Right kidney (tissue), 9 donors: ENCODE results near the gene NTRK2.

Experiments used
- DNase-seq: peaks from one replicate; pipeline ENCODE4 v3.0.0-alpha.2; 2016
- long read RNA-seq, 8 donors: transcript quantifications; one replicate each; lab custom pipeline, GENCODE V29; 2026

NTRK2 gene
- long read RNA-seq, donor 1, full-length matches to known transcripts, result 16 of 16 reads
- long read RNA-seq, donor 1, partial matches to known transcripts, result 0 of 16 reads
- long read RNA-seq, donor 1, other reads (novel, unspliced or antisense), result 0 of 16 reads
- long read RNA-seq, donor 2, full-length matches to known transcripts, result 6 of 6 reads
- long read RNA-seq, donor 2, partial matches to known transcripts, result 0 of 6 reads
- long read RNA-seq, donor 2, other reads (novel, unspliced or antisense), result 0 of 6 reads
- long read RNA-seq, donor 3, full-length matches to known transcripts, result 4 of 28 reads
- long read RNA-seq, donor 3, partial matches to known transcripts, result 24 of 28 reads
- long read RNA-seq, donor 3, other reads (novel, unspliced or antisense), result 0 of 28 reads
- long read RNA-seq, donor 4, full-length matches to known transcripts, result 12 of 12 reads
- long read RNA-seq, donor 4, partial matches to known transcripts, result 0 of 12 reads
- long read RNA-seq, donor 4, other reads (novel, unspliced or antisense), result 0 of 12 reads
- long read RNA-seq, donor 5, full-length matches to known transcripts, result 9 of 48 reads
- long read RNA-seq, donor 5, partial matches to known transcripts, result 39 of 48 reads
- long read RNA-seq, donor 5, other reads (novel, unspliced or antisense), result 0 of 48 reads
- long read RNA-seq, donor 6, full-length matches to known transcripts, result 8 of 38 reads
- long read RNA-seq, donor 6, partial matches to known transcripts, result 30 of 38 reads
- long read RNA-seq, donor 6, other reads (novel, unspliced or antisense), result 0 of 38 reads
- long read RNA-seq, donor 7, full-length matches to known transcripts, result 23 of 42 reads
- long read RNA-seq, donor 7, partial matches to known transcripts, result 19 of 42 reads
- long read RNA-seq, donor 7, other reads (novel, unspliced or antisense), result 0 of 42 reads
- long read RNA-seq, donor 8, full-length matches to known transcripts, result 14 of 80 reads
- long read RNA-seq, donor 8, partial matches to known transcripts, result 66 of 80 reads
- long read RNA-seq, donor 8, other reads (novel, unspliced or antisense), result 0 of 80 reads

- DNase-seq, result peak; percentile 93
Observed at GRCh38 chr9:84669288-84670137, at the start of gene NTRK2. Gene NTRK2 (plus strand): TSS chr9:84669729. CDS start chr9:84670749, 1,020 bp downstream.

GRCh38 chr9:84620338-84620737 lies 49.2 kb upstream of the NTRK2 start:
- DNase-seq, result no peak

- DNase-seq, result no peak
Observed at GRCh38 chr9:84621811-84622210, 47.7 kb upstream of the NTRK2 start.

GRCh38 chr9:84622981-84623380 lies 46.5 kb upstream of the NTRK2 start:
- DNase-seq, result no peak

- DNase-seq, result no peak
Observed at GRCh38 chr9:84636436-84636835, 33.1 kb upstream of the NTRK2 start.

GRCh38 chr9:84642553-84643141 lies 26.9 kb upstream of the NTRK2 start:
- DNase-seq, result no peak

- DNase-seq, result no peak
Observed at GRCh38 chr9:84647699-84648098, 21.8 kb upstream of the NTRK2 start.

- DNase-seq, result peak; percentile 22
Observed at GRCh38 chr9:84652496-84653120, 16.9 kb upstream of the NTRK2 start.

GRCh38 chr9:84655447-84655846 lies 14.1 kb upstream of the NTRK2 start:
- no peak for DNase-seq

GRCh38 chr9:84659313-84659712 lies 10.2 kb upstream of the NTRK2 start:
- no peak for DNase-seq

GRCh38 chr9:84659773-84660172 lies 9.8 kb upstream of the NTRK2 start:
- DNase-seq, result no peak

- DNase-seq, result no peak
Observed at GRCh38 chr9:84667571-84668195, 1.8 kb upstream of the NTRK2 start.

- DNase-seq, result peak; percentile 93
Observed at GRCh38 chr9:84668196-84669012, 1.1 kb upstream of the NTRK2 start.

GRCh38 chr9:84669013-84669287 lies 579 bp upstream of the NTRK2 start:
- DNase-seq, result no peak

GRCh38 chr9:84670138-84671041 lies 861 bp downstream of the NTRK2 start:
- peak; percentile 92 for DNase-seq

GRCh38 chr9:84671586-84672521 lies 2.3 kb downstream of the NTRK2 start:
- DNase-seq, result peak; percentile 73

- DNase-seq, result no peak
Observed at GRCh38 chr9:84673806-84674205, 4.3 kb downstream of the NTRK2 start.

- peak; percentile 16 for DNase-seq
Observed at GRCh38 chr9:84677080-84677479, 7.6 kb downstream of the NTRK2 start.
